Measurements from ENCODE around the gene NDUFB10. TPM values are rescaled to one million over a fixed set of nuclear protein-coding genes. Genes with fewer than 3 reads are reported as not detected.

Gene NDUFB10
- total RNA-seq, 1 experiment from 2014 or later: 202 TPM

DNA sequence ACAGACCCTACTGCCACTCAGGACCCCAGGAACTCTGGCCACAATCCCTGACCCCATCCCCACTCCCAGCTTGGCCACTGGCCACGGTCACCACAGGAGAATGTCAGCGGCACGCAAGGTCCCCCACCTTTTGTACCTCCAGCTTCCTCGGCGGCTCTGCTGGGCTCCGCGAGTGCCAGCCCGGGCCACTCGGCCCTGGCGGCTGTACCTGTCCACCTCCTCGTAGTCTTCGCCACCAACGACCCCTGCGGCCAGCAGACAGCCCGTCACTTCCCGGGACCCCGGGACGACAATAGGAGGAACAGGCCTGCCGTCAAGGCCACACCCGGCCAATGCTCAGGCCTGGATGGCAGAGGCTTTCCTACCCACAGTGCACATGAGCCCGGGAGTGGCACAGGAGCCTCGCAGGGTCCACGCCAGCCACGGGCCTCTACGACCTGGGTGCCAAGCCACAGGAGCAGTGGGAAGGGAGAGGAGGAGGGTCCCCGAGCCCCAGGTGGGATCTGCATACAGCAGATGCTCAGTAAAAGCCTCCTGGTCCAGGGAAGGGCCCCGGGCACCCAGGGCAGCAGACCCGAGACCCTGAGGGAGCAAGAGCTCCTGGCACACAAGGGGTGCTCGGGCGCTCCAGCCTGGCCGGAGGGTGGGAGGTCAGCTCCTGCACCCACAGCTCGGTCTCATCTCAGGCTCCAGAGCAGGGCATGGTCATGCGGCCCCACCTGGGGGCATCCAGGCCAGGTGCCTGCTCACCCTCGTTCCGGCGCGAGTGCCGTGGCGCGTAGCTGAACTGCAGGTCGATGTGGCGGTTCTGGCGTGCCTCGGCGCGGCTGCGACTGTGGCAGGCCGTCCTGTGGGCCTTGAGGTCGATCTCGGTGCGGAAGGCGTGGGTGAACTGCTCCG lies 42.4 kb downstream of the NDUFB10 start:
- CTCF ChIA-PET: interaction anchor here (0.7 to 0.8 kb wide), 2 partner anchors 66 to 395 kb away, joined by 3 to 4 read pairs; no protein-coding TSS in a partner anchor
- Mint-ChIP-seq H3K27ac (ENCODE audit: low read depth, unreplicated experiment) (no peak overlapping the region), H3K9me3 (ENCODE audit: unreplicated experiment) (no peaks in the 10 kb centered on the region), H3K4me1 (ENCODE audit: insufficient read depth, unreplicated experiment) (peaks cover 9% of the 10 kb centered on the region), H3K36me3 (ENCODE audit: insufficient read depth, unreplicated experiment) (peaks cover 69% of the 10 kb centered on the region), H3K4me3 (ENCODE audit: unreplicated experiment) (no peak overlapping the region), H3K27me3 (ENCODE audit: insufficient read depth, unreplicated experiment) (no peaks in the 10 kb centered on the region)
- POLR2A ChIA-PET: interaction anchor here (1.2 to 1.7 kb wide), 2 partner anchors 13 kb away, joined by 3 to 4 read pairs; no protein-coding TSS in a partner anchor
- intact Hi-C loops (cut with micrococcal nuclease): no loop called here
- BruUV-seq (replicated peaks): no TSS peak
- TF ChIP-seq, protein P1, sequence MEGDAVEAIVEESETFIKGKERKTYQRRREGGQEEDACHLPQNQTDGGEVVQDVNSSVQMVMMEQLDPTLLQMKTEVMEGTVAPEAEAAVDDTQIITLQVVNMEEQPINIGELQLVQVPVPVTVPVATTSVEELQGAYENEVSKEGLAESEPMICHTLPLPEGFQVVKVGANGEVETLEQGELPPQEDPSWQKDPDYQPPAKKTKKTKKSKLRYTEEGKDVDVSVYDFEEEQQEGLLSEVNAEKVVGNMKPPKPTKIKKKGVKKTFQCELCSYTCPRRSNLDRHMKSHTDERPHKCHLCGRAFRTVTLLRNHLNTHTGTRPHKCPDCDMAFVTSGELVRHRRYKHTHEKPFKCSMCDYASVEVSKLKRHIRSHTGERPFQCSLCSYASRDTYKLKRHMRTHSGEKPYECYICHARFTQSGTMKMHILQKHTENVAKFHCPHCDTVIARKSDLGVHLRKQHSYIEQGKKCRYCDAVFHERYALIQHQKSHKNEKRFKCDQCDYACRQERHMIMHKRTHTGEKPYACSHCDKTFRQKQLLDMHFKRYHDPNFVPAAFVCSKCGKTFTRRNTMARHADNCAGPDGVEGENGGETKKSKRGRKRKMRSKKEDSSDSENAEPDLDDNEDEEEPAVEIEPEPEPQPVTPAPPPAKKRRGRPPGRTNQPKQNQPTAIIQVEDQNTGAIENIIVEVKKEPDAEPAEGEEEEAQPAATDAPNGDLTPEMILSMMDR (IDR thresholded peaks at IDR 0.05; ENCODE audit: unreplicated experiment): no peak
- no peak for DNase-seq (ENCODE audit: unreplicated experiment)

DNA sequence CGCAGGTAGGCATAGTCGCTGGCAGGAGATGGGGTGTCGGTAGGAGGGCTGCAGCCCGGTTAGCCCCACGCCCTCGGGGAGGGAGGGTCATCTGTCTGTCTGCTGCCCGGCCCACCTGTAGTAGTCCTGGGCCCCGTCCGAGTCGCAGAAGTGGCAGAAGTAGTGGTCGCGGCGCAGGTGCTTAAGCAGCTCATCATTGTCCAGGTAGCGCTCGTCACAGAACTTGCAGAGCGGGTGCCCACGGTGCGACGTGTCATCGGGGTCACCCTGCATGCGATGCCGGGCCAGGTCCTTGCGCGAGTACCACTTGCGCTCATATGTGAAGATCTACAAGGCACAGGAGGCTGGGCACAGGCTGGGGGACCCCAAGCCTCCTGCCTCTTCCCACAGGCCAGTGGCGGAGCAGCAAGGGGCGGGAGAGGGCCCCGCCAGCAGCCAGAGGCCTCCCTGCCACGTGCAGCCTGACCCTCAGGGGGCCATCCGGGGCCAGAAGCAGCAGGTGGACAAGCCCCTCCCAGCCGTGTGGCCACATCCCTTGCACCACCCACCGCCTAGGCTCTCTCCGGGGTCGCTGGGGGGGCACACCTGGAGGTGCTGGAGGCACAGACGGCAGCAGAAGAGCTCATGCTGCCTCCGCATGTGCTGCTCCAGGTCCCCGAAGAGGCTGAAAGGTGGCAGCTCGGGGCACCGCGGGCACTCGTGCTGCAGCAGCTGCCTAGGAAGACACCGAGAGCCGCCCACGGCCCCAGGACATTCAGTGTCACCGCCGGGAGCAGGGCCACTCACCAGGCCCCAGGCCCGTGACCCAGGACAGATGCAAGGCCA lies 43.3 kb downstream of the NDUFB10 start:
- Mint-ChIP-seq H3K4me3 (ENCODE audit: unreplicated experiment) (no peak overlapping the region), H3K4me1 (ENCODE audit: insufficient read depth, unreplicated experiment) (peaks cover 14% of the 10 kb centered on the region), H3K36me3 (ENCODE audit: insufficient read depth, unreplicated experiment) (peaks cover 62% of the 10 kb centered on the region), H3K27ac (ENCODE audit: low read depth, unreplicated experiment) (no peak overlapping the region), H3K27me3 (ENCODE audit: insufficient read depth, unreplicated experiment) (no peaks in the 10 kb centered on the region), H3K9me3 (ENCODE audit: unreplicated experiment) (no peaks in the 10 kb centered on the region)
- no peak for DNase-seq (ENCODE audit: unreplicated experiment)
- TF ChIP-seq, protein P1 (IDR thresholded peaks at IDR 0.05; ENCODE audit: unreplicated experiment): no peak
- ChIA-PET POLR2A (interaction anchor here (0.6 to 2.5 kb wide), 5 partner anchors 9 to 832 kb away, joined by 3 to 18 read pairs (median 4); partner anchors contain the start of gene RPS2), CTCF (interaction anchor here (0.6 to 2.8 kb wide), 8 partner anchors 12 to 396 kb away, joined by 3 to 13 read pairs (median 4); partner anchors contain the start of gene NDUFB10)
- intact Hi-C loops (cut with micrococcal nuclease): no loop called here
- no TSS peak for BruUV-seq (replicated peaks)

DNA sequence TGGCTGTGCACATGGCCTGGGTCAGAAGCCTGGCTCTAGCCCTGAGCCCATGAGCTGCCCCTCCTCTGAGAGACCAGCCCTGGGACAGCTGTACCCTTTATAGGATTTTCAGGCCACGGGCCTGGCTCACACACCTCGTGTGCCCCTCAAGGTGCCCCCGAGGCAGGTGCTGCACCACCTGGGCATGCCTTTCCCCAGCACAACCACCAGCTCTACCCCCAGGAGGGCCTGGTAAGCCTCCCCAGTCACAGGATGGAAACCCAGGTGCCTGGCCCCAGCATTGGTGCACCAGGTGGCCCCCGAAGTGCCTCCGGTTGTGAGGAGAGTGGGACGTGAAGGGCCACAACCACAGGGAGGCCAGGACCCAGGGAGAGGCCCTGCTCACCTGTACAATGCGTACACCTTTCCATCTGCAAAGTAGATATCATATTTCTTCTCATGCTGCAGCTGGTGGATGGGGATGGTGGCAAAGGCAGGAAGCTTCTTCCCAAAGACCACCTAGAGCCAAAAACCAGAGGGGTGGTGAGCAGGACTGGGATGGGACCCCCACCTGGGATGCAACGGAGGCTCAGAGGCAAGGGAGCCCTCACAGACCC lies 44.0 kb downstream of the NDUFB10 start:
- Mint-ChIP-seq H3K4me3 (ENCODE audit: unreplicated experiment) (no peak overlapping the region), H3K27me3 (ENCODE audit: insufficient read depth, unreplicated experiment) (no peaks in the 10 kb centered on the region), H3K27ac (ENCODE audit: low read depth, unreplicated experiment) (no peak overlapping the region), H3K4me1 (ENCODE audit: insufficient read depth, unreplicated experiment) (peaks cover 17% of the 10 kb centered on the region), H3K36me3 (ENCODE audit: insufficient read depth, unreplicated experiment) (peaks cover 60% of the 10 kb centered on the region), H3K9me3 (ENCODE audit: unreplicated experiment) (no peaks in the 10 kb centered on the region)
- intact Hi-C loops (cut with micrococcal nuclease): no loop called here
- no peak for DNase-seq (ENCODE audit: unreplicated experiment)
- ChIA-PET POLR2A (interaction anchor here (0.6 to 2.5 kb wide), 8 partner anchors 9 to 1448 kb away, joined by 3 to 18 read pairs (median 4); partner anchors contain the start of gene RPS2), CTCF (interaction anchor here (0.6 to 2.8 kb wide), 12 partner anchors 8 to 260 kb away, joined by 3 to 13 read pairs (median 4); partner anchors contain the start of gene NDUFB10)
- BruUV-seq (replicated peaks): no TSS peak
- TF ChIP-seq, protein P1 (IDR thresholded peaks at IDR 0.05; ENCODE audit: unreplicated experiment): no peak

Data from MCF 10A (cell line).